Testis (tissue), 3 donors: Measurements from ENCODE around the gene ENDOV. TPM values are rescaled to one million over a fixed set of nuclear protein-coding genes. Genes with fewer than 3 reads are reported as not detected.

Experiments
- DNase-seq: peaks from one replicate; pipeline ENCODE4 v3.0.0-alpha.2; 2019
- H3K27ac ChIP-seq, 2 donors: fragments of 200-600 bp; sonication (generic); one replicate each; pipeline ENCODE4 v1.5.1; 2019
- H3K27me3 ChIP-seq: fragments of 200-600 bp; sonication (generic); one replicate; pipeline ENCODE4 v1.5.1; 2019
- H3K36me3 ChIP-seq: fragments of 200-600 bp; sonication (generic); one replicate; pipeline ENCODE4 v1.5.1; 2017; ENCODE audit warnings: low read depth; ENCODE audit errors: missing control alignments
- H3K4me1 ChIP-seq: fragments of 200-600 bp; sonication (generic); one replicate; pipeline ENCODE4 v1.5.1; 2019
- H3K4me3 ChIP-seq, 2 donors: fragments of 200-600 bp; sonication (generic); one replicate each; pipeline ENCODE4 v1.5.1; 2017 to 2019
- H3K9me3 ChIP-seq: fragments of 200-600 bp; sonication (generic); one replicate; pipeline ENCODE4 v1.5.1; 2017
- CTCF ChIP-seq, 3 experiments: fragments of 450-650 bp in 2 of 3; fragments of 200-600 bp in 1 of 3; sonication (generic) in 1 of 3; IDR thresholded peaks; one replicate each; pipeline ENCODE4 v1.5.1; 2016 to 2019; ENCODE audit warnings: antibody characterized with exemption in 3 of 3, mild to moderate bottlenecking in 2 of 3, moderate library complexity in 1 of 3
- POLR2A ChIP-seq: fragments of 450-650 bp; IDR thresholded peaks from one replicate; pipeline ENCODE4 v1.6.1; 2017; ENCODE audit warnings: antibody characterized with exemption, mild to moderate bottlenecking, moderate library complexity
- WGBS, 2 donors: methylation state at CpG; one replicate each; pipeline ENCODE4 v1.1.5; 2018; 5-methylcytosine and 5-hydroxymethylcytosine counted together
- intact Hi-C: fragments of 100-400 bp; cut with DNase I; formaldehyde crosslinking; loops from one replicate; pipeline ENCODE4 v1.15.1; 2023; ENCODE audit warnings: low total_unique reads
- polyA plus RNA-seq: library from polyadenylated mRNA; stranded (reverse); fragments of 350-450 nt; fragmentation: Illumina TruSeq; extraction: RNeasy Lipid Tissue Mini Kit (QIAGEN cat#74804); gene quantifications from one replicate; pipeline ENCODE4 v1.2.3, GENCODE V29; 2014; ENCODE audit warnings: low read depth, low replicate concordance; ENCODE audit not compliant: insufficient read depth
- total RNA-seq, 2 donors: library from RNA; depleted of rRNA; stranded (reverse); fragments of >200 nt; gene quantifications; one replicate each; pipeline ENCODE4 v1.2.3, GENCODE V29; 2016

ENDOV gene
- total and polyA plus RNA-seq, 3 donors from 2014 or later, result 41.4 to 63.9 (median 55.2) TPM

GRCh38 chr17:80438806-80439205, 23.8 kb downstream of the ENDOV start:
- intact Hi-C loops, result no loop called here
- WGBS, 2 donors, result 94% methylated on average over 5 of the region's 5 CpGs; no CpG with 5 or more reads in 1 of the 2 donors

GRCh38 chr17:80439499-80439898, 24.5 kb downstream of the ENDOV start:
- Histone ChIP-seq H3K4me1 (no peaks in the 10 kb centered on the region), H3K27me3 (no peaks in the 10 kb centered on the region), H3K4me3 (no peak overlapping the region), H3K36me3 (no peaks in the 10 kb centered on the region), H3K9me3 (no peaks in the 10 kb centered on the region), H3K27ac (no peak overlapping the region)
- TF ChIP-seq CTCF (IDR thresholded peaks at IDR 0.05) (no peak), POLR2A (no peak)
- no peak for DNase-seq
- 78 to 82% methylated on average over 6 to 9 of the region's 9 CpGs for WGBS, 2 donors
- intact Hi-C loops, result no loop called here

More at GRCh38 chr17:80438806-80439205, 23.8 kb downstream of the ENDOV start:
- no peak overlapping the region for H3K27ac ChIP-seq
- no peaks in the 10 kb centered on the region for H3K27me3 ChIP-seq
- DNase-seq, result no peak
- no peaks in the 10 kb centered on the region for H3K36me3 ChIP-seq
- H3K9me3 ChIP-seq, result no peaks in the 10 kb centered on the region
- H3K4me1 ChIP-seq, result no peaks in the 10 kb centered on the region
- no peak overlapping the region for H3K4me3 ChIP-seq
- TF ChIP-seq POLR2A (no peak), CTCF (IDR thresholded peaks at IDR 0.05) (no peak)

- WGBS, 2 donors, result 43 to 47% methylated on average over 9 to 14 of the region's 14 CpGs
- intact Hi-C loops, result no loop called here
These were observed 26.2 kb downstream of the ENDOV start for GRCh38 chr17:80441133-80441578.

GRCh38 chr17:80441598-80442322, 26.8 kb downstream of the ENDOV start:
- Histone ChIP-seq H3K9me3 (no peaks in the 10 kb centered on the region), H3K4me1 (no peaks in the 10 kb centered on the region), H3K36me3 (no peaks in the 10 kb centered on the region), H3K27me3 (no peaks in the 10 kb centered on the region), H3K27ac (no peak overlapping the region), H3K4me3 (no peak overlapping the region)
- intact Hi-C loops, result no loop called here
- no peak for TF ChIP-seq CTCF (IDR thresholded peaks at IDR 0.05)
- no peak for TF ChIP-seq POLR2A
- 87 to 92% methylated on average over 8 to 14 of the region's 14 CpGs for WGBS, 2 donors
- no peak for DNase-seq

More at GRCh38 chr17:80441133-80441578, 26.2 kb downstream of the ENDOV start:
- peak; percentile 67 for DNase-seq
- TF ChIP-seq POLR2A, result no peak
- peak in 1 of 3 experiments; percentile 5 for TF ChIP-seq CTCF (IDR thresholded peaks at IDR 0.05)
- no peaks in the 10 kb centered on the region for H3K36me3 ChIP-seq
- H3K27ac ChIP-seq, result no peak overlapping the region
- H3K9me3 ChIP-seq, result no peaks in the 10 kb centered on the region
- H3K4me1 ChIP-seq, result no peaks in the 10 kb centered on the region
- no peak overlapping the region for H3K4me3 ChIP-seq
- H3K27me3 ChIP-seq, result no peaks in the 10 kb centered on the region

- DNase-seq, result no peak
- no peak overlapping the region for H3K27ac ChIP-seq
- H3K36me3 ChIP-seq, result no peaks in the 10 kb centered on the region
- intact Hi-C loops, result no loop called here
- no peaks in the 10 kb centered on the region for H3K4me1 ChIP-seq
- H3K27me3 ChIP-seq, result no peaks in the 10 kb centered on the region
- TF ChIP-seq POLR2A, result no peak
- no peak for TF ChIP-seq CTCF (IDR thresholded peaks at IDR 0.05)
- 90 to 92% methylated on average over 6 to 12 of the region's 12 CpGs for WGBS, 2 donors
- H3K4me3 ChIP-seq, result no peak overlapping the region
- no peaks in the 10 kb centered on the region for H3K9me3 ChIP-seq
These were observed 27.3 kb downstream of the ENDOV start for GRCh38 chr17:80442323-80442659.
